ENCODE measurements around the gene TACC3.

Gene TACC3

DNA sequence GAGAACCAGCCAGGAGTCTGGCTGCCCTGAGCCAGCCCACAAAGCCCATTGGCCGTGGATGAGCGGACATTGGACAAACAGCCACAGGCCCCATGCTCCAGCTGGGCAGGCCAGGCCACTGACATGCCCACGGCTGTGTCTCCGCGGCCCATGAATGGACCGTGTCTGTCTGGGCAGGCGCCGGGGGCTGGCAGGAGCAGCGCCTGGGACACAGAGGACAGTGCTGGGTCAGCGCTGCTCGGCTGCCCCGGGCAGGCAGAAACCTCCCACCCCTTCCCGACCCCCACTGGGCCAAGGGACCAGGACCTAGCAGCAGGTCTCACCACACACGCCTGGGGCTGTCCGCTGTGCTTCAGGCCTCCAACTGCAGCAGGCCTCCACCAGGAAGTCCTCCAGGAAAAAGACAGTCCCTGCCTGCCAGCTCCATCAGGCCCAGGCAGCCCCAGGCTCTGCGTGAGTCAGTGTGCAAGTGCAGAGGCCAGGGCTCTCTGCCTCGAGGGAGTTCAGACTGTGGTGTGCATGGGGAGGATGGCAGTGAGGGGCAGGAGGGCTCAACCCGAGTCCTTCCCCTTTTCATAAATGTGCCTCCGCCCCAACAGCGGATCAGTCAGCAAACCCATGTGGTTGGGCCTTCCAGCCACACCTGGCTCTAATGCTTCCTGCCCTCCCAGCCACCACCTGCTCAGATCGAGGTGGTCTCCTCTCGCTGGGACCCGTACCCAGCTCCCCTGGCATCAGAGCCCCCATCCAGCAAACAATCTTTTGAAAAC is 54.6 kb downstream of the TACC3 start:
- no peak for DNase-seq (ENCODE audit: low read depth)

DNA sequence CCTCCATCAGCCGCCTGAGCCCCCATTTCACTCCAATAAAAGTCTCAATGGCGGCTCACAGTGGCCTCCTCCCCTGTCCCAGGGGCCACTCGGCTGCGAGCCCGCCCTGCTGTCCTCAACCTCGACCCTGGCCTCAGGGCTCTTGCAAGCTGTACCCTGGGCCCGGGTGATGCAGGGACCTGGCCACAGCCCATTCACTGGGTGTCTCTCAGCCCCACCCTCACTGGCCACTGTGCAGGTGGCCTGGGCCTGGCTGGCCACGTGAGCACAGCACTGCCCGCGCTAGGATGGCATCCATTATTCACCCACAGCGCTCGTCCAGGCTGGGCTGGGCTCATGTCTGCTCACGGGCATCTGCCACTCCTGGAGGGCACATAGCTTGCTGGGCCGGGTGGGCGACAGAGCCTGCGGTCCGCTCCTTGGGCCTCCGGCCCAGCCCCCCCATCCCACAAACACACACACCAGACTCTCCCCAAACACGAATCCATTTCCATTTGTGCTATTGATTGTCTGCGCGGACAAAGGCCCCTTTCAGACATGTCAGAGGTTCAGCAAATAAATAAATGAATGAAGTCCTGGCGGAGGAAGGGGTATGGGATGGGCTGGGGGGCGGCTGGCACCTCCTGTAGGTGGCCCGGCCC is 55.3 kb downstream of the TACC3 start:
- no peak for DNase-seq (ENCODE audit: low read depth)

DNA sequence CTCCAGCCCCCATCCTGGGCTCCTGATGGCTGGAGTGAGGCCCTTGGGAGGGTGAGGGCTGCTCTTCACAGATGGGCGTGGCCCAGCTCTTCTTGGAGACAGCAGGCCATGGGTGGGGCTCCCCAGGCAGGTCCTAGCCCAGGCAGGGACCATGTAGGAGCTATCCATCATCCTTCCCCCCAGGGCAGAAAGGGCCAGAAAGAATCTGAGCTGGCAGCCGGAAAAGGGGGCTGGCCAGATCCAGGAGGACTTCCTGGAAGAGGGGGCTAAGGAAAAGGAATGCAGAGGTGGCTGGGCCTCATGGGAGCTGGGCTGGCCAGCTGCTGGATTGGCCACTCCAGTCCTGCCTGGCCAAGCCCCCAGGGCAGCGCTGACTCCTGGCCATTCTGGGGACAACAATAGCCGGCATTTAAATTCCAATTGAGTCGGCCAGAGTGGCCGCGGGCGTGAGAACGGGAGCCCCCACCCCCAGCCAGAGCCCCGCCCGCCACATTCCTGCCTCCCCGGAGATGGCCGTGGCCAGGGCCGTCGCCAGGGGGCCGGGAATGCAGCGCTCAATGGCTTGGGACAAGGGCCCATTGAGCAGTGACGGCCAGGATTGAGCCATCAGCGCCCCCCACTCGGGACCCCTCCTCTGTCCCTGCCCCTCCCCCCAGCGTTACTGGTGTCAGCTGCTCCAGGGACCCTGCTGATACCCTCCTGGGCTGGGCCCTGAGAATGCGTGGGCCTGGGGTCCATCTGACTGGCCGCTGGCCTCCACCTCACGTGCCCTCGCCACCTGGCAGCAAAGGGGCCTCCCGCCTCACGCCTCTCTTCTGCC is 56.7 kb downstream of the TACC3 start:
- DNase-seq (ENCODE audit: low read depth), result no peak

DNA sequence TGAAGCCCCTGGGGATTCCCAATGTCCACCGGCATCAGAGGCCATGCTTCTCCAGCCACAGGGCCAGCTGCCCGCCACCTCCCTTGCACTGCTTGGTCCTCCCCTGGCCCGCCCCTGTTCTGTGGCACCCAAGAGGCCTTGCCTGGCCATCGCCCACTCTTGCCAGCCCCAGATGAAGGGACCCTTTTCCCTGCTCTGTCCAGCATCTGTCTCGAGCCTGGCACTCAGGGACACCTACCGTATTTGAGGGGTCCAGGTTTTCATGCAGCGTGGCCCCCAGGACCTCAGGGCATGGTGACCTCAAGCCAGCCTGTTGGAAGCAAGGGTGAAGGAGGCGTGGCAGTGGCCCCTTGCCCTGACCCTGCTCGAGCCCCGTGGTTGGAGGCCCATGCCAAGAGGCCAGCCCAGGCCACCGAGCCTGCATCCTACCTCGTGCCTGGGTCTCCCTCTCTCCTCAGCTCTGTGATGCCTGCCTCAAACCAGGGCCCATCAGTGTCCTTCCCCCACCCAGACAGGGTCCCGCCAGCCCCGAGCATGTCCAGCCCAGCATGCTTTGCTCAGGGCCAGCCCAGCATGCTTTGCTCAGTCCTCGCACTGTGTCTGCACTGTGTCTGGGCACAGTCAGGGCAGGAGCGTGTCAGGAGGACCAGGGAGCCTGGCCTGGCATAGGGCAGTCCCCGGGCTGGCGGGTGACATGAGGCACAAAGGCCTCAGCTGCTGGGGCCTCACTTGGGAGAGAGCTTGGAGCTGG is 57.5 kb downstream of the TACC3 start:
- no peak for DNase-seq (ENCODE audit: low read depth)

DNA sequence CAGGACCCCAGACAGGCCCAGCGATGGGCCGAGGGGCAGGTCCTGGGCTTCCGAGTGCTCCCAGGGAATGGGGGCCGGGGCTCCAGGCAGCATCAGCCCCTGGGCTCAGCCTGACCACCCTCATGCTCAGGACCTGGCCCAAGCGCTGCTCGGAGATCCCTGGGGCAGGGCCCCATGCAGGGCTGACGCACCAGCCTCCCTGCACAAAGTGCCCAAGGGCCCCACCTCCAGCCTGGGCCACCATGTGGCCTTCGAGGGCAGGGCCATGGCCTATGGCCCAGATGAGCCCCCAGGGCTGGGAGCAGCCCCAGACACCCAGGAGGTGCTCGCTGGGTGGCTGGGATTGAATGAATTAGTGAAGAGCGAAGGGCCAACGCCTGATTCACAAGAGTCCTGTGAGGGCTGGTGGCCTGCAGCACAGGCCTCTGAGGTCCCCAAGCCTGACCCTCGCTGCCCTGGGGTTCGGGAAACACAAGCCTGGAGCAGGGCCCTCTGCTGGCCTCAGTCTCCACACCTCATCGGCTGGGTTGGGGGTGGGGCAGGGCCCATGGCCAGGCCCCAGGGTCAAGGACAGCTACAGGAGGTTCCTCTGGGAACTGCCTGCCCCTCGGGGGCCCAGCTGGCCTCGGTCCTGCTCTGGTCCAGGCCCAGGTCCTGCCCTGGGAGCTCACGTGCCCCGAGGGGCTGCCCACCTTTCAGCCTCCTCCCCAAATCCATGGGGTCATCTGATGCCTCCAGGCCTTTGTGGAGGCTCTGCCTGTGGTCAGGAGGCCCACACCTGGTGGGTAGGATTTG is 58.5 kb downstream of the TACC3 start:
- DNase-seq (ENCODE audit: low read depth), result no peak

DNA sequence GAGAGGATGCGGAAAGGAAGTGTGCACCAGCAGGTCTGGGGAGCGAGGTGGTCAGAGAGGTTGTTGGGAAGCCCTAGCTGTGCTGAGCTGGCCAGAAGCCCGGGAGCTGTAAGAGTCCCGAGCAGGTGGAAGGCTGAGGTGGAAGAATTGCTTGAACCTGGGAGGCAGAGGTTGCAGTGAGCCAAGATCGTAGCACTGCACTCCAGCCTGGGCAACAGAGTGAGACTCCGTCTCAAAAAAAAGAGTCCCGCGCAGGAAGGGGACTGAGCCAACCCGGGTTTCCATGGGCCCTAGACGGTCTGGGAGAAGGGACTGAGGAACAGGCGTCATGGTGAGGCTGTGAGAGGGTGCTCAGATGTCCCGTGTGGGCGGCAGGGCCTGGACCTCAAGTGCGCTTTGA is 59.1 kb downstream of the TACC3 start:
- no peak for DNase-seq (ENCODE audit: low read depth)

DNA sequence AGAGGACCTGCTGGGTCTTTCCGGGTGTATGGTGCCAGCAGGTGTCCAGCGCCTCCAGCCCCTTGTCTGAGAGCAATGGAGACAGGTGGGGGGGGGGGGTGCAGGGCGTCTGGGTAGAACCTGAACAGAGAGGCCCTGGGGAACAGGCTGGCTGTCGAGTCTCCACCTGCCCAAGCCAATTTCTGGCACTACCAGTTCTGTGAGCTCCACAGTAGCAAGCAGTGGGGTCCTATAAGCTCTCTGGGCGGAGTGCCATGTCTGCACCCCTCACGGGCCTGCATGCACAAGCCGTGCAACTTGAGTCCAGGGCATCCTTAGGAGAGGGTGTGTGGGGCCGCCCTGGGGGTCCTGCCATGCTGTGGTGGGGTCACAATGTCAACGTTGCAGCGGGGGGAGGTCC is 61.7 kb downstream of the TACC3 start:
- no peak for DNase-seq (ENCODE audit: low read depth)

DNA sequence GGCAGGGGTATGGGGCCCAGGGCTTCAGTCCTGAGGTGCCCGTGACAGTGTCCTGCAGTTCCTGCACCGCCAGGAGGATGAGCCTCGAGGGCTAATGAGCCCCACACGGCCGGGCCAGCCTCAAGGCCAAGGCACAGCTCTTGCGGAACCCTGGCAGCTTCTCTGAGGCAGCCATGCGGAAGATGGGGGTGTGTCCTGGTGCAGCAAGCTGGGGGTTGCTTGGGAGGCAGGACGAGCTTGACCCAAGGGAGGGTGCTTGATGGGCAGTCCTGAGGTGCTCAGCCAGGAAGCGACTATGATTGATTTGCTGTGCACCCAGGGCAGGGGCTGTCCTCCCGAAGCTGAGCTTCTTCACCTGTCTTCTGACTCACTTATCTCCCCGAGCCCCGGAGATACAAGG is 62.6 kb downstream of the TACC3 start:
- DNase-seq (ENCODE audit: low read depth), result no peak

DNA sequence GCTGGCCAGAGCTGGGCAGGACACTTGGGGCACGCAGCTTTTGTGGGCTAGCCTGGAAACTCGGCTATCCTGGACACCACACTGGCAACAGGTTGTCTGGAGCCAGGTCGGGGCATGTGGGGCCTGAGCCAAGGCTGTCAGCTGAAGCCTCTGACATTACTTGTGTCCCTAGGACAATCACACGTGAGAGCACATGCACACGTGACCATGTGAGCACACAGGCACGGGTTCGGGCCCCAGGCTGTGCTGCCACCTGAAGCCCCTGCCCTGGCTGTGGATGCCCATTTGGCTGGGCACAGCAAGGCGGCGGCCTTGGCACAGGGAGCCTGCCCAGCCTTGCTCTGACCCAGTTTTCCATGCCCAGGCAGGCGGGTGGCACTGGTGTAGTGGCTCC is 63.1 kb downstream of the TACC3 start:
- DNase-seq (ENCODE audit: low read depth), result no peak

DNA sequence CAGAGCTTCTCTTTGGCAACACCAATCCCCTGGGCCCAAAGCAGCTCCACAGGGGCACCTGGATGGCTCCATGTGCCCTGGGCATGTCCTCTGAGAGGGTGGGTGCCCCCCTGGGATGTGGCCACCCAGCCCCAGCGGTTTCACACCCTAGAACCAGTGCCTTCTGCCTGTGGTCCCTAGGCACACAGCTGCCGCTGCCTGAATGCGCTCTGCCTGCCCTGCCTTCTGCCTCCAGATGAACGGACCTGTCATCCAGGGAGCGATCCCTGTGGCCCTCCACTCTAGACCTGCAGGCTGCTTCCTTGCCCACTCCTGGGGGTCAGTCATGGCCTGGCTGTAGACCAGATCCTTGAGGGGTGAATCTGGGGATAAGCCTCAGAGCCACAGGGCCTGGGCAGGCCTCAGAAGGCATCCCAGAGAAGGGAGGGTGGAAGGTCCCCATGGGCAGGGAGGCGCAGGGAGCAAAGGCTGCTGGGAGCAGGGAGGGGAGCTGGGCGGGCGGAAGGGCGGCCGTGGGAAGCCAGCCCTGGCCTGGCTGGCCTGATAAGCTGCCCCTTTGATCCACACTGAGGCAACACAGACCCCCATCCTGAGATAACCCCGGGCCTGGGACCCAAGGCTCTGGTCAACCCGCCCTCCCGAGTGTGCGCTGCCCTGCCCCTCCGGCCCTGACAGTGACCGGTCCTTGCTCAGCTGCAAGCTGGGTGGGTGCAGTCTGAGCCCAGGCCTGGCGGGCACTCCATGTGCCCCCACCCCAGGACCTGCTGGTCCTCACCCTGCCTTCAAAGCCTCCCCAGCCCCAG is 63.7 kb downstream of the TACC3 start:
- no peak for DNase-seq (ENCODE audit: low read depth)

DNA sequence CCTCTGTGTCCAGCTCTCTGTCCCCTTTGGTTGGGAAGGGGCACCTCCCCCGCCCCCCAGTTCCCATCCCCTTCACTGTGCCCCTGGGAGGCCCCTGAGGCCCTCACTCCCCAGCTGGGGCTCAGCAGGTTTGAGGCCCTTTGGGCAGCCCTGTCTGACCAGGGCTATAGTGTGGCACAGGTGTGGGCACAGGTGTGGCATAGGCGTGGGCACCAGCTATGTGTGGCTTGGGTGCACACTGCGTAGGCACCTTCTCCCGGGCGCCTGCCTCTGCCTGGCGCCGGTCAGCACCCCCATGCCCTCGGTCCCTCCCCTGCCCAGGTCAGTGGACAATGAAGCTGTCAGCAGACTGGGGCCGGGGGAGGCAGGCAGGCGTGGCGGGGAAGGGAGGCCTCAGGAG is 64.3 kb downstream of the TACC3 start:
- no peak for DNase-seq (ENCODE audit: low read depth)

DNA sequence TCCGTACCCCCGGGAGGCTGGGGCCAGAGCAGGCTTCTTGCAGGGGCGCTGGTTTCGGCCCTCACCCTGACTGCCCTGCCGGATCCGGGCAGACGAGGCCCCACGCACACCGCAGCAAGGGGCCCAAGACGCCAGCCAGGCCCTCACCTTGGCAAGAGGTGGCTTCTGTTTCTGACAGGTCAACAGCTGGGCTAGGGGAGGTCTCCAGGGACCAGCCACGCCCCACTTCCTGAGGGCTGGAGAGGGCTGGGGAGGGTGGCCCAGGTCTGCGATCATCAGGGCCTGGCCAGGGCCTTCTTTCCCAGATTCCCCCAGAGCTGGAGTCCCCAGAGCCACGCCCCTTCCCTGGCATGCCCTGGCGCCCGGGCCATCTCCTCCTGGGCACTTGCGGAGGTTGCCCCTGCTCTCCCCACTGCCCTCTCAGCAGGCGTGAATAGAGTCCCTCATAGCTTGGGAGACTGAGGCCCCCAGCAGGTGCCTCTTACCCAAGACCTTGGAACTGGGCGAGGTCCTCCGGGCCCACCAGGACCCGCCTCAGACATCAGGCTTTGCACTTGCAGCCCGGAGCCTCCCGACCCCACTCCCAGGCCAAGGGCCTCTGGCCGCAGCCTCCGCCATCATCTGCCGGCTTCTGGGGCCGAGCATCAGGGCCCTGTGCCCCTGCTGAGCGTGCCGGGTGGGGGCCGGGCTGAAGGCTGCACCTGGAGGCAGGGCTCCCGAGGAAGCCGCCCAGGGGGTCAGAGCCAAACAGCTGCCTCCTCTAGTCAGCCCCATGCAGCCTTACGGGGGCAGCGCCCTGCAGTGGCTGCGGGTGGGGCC is 65.4 kb downstream of the TACC3 start:
- DNase-seq (ENCODE audit: low read depth), result no peak

DNA sequence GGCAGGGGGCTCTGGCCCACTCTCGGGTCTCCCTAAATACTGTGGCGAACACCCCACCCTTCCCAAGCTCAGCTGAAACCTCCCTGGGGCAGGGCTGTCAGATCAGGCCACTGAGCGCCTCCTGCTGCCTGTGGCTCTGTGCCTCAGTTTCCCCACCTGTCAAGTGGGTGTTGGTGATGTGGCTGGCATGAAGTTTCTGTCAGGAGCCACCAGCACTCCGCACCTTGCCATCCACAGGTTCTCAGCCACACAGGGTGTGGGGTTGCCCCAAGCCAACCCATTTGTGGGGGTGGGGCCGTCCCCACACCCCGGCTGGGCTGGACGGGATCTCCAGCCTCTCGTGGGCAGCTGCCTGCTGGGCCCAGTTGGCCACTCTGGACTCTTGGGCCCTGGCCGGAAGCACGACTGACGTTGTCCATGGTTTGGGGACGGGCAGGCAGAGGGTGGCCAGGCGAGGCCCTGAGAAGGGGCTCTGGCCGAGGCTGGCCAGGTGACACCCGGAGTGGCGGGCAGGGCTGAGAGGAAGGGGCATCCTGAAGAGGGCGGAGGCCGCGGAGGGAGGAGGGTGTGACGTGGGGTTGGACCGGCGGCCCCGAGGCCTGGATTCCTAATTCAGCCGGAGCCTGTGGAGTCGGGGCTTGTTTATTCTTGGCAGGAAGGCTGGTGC is 66.2 kb downstream of the TACC3 start:
- no peak for DNase-seq (ENCODE audit: low read depth)

DNA sequence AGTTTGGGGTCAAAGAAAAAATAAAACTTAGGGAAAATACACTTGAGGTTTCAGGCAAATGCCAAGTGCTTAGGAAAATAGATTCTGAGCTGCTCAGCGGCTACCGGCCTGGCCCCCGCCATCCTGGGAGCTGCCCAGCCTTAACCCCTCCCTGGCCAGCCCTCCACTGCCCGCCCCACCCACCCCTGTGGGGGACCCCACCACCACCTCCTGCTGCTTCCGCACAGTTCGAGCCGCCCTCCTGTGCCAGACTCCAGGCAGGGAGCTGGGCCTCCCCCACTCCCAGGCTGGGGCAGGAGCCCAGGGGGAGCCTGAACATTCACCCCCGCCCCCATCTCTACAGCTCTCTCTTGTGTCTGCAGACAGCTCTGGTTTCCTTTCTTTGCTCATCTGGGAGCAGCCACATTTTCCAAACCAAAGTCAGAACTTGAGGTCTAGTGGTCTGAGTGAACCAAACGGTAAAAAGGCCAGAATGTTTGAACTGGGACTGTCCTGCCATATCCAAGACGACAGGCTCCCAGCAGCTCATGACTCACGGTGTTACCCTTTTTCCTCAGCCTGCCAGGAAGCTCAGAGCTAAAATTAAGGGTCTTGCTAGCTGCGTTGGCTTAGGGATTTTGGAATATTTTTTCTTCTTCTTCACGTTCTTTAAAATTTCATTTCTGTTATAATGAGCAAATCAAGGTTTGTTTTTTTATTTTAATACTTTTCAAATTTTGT is 67.1 kb downstream of the TACC3 start:
- DNase-seq (ENCODE audit: low read depth), result no peak

DNA sequence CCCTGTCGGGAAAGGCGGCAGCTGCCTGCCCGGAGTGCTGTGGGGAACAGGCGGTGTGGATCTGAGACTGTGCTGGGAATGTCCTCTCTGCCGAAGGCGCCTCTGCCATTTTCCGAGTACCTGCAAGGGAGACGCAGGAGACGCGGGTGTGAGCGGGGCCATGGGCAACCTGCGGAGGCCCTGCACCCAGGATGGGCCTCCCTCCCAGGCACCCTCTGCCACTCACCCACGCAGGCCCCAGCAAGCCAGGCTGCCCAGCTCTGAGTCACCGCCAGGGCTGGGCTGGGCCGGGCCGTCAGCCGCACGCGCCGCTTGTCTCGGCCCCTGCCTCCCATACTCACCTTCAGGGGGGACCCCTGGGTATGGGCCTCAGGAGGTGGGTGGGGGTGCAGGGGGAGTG is 68.2 kb downstream of the TACC3 start:
- DNase-seq (ENCODE audit: low read depth), result no peak

DNA sequence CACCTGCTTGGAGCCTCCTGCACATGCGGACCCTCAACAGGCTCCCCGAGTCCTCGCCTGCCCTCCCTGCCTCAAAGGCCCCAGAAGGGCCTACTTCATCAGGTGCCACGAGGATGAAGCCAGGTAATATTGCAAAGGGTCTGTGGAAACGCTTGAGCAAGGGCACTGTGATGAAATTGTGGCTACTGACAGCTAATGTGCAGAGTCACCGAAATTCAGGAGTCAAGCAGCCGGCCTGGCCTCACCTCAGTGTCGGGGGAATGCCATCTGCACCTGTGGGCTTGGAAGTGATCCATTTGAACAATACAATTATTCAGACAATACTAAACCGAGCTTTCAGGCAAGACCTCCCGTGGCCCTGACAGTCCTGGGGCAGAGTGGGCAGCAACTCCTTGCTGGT is 68.7 kb downstream of the TACC3 start:
- no peak for DNase-seq (ENCODE audit: low read depth)

DNA sequence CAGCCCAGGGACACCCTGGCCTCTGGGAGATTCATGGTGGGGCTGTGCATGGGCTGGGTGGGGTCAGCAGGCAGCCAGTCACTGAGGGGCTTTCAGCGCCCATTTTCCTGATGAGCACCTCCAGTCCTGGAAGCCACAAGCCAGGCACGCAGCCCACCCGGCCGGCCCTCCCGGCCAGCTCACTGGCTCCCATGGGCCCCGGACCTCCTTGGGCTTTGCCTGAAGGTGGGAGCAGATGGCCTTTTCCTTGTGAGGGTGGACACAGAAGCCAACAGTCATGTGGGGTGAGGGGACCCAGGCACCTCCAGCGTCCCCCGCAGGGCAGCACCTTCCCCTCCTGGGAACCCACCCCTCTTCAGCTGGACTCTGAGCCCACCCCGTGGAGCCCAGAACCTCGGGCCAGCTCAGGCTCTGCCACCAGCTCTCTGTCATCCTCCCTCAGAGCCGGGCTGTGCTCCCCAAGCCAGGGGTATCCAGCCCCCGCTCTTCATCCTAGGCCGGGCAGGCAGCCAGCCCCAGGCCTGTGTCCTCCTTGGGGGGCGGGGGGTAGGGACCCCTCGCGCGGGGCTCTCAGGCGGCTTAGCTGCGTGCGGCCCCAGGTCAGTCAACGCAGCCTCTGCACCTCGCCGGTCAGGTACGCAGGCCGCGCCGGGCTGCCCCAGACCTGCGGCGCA is 71.0 kb downstream of the TACC3 start:
- DNase-seq (ENCODE audit: low read depth), result no peak
